Measurements from ENCODE around the gene SH3BP4. TPM values are rescaled to one million over a fixed set of nuclear protein-coding genes. Genes with fewer than 3 reads are reported as not detected.
A peak's percentile ranks its signal among the peaks of the same experiment; 100 is the strongest.

SH3BP4 gene
- total RNA-seq, 1 donor from 2014 or later = 0.66 TPM

DNA sequence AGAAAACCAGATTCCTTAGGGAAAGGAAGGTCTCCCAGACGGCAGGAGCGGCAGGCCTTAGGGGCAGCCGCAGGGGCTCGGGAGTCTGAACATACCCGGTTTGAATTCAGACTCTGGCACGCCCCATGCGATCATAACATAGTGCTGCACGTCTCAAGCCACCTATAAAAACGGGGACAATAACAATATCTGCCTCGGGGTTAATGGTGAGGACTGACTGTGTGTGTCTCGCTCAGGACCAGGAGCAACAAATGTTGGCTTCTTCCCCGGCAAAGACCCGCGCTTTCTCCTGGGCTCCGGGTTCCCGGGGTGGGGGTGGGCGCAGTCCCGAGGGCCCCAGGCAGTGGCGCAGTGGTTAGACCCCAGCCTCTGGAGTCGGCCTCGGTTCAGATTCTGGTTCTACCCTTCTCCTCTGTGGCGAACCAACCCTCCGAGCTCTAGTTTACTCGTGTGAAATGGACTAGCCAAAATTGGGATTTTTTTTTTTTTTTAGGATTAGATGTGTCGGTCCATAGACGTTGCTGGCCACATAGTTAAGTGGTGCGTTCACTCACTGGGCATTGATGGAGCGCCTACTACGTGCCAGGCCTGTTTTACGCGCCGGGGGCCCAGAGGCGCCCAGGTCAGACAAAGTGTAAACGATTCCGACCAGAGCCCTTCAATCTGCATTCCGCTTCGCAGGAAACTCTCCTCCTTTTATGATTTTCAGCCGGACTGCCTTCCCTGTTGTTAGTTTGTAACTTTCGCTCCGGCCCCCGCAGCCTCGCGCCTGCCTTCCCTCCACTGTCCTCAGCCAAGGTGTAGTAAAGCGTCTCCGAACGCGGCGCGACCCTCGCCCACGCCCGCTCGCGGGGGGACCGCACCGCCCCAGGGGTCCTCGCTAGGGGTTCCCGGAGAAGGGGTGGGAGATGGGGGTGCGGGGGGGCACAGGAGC, 820 bp upstream of the SH3BP4 start:
- peaks cover 4% of the 10 kb centered on the region for H3K4me1 Mint-ChIP-seq (ENCODE audit: low read depth)
- intact Hi-C loops (cut with micrococcal nuclease) = no loop called here
- peaks cover 74% of the 10 kb centered on the region for H3K27me3 Mint-ChIP-seq (ENCODE audit: low read depth)
- H3K36me3 Mint-ChIP-seq (ENCODE audit: low read depth) = no peaks in the 10 kb centered on the region
- no peak for DNase-seq (ENCODE audit: low spot score)
- H3K27ac Mint-ChIP-seq = no peak overlapping the region
- H3K4me3 Mint-ChIP-seq (ENCODE audit: low read depth) = peak overlapping the region; percentile 73
- no peaks in the 10 kb centered on the region for H3K9me3 Mint-ChIP-seq

DNA sequence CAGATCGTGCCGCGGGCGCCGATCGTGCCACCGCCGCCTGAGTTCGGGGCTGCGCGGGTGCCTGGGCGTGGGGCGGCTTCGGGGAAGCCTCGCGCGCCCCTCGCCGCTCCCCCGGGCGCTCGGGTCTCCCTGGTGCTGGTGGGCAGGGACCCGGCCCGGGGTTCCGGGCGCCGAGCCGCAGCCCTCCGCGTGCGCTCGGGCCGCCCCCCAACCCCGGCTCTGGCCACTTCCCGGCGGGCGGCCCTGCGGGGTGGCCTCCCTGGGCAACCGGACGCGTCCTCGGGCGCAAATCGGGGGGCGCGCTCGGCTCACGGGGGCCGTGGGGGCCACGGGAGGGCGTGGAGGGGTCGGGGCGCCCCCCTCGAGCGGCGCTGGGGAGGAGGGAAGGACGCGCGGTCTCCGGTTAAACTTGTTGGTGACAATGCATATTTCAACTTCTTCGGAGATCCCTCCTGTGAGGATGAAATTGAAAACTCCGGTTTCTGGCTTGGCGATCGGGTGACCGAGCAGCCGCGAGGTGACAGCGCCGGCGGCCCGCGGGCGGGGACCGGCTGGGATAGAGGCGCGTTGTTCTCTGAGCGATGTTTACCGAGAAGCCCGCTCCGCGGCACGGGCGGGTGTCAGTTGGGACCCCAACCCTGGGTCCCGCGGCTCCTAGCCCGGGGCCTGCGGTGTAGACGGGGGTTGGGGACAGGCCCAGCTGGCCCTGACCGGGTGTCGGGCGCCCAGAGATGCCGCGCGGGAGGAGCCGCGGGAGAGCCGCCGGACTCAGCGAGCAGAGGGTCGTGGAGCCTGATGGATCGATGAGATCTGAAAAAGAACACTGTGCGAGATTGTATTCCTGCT, 676 bp downstream of the SH3BP4 start:
- peak overlapping the region; percentile 49 for H3K4me3 Mint-ChIP-seq (ENCODE audit: low read depth)

DNA sequence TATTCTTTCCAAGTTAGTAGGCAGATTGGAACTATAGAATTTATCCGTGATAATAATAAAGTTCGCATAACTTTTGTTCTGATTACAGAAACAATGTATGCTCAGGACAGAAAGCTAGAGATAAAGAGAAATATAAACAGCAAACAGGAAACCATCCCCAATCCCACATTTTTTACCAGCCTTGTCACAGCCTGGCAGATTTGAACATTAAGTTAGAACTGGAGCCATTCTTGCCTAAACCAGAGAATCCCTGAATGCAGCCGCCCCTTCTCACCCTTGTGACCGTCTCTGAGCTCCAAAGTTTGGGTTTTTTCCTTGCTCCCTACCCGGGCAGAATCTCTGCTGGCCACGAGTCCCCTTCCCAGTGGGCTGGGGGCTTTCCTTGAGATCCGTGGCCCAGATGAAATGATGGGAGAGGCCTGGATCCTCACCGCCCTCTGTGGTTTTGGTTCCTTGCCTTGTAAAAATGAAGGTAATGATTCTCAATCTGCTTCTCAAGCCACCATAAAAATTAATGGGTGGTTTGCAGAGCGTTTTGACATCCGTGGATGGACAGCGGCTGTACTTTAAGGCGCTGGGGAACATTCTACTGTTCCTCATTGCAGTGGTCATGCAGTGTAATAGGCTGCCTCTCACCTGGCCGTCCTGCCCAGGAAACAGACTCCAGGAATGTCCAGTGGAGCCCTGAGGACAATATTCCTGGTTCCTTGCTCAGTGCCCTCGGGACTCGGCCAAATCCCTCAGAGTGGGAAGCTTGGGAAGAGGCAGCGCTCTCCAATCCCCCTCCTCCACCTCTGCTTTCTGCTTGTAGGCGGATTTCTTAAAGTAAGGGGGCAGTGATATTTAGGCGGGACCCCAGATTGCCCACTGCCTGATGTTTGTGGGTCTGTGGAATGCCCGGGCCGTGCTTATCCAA, 1.6 kb downstream of the SH3BP4 start:
- no peaks in the 10 kb centered on the region for H3K9me3 Mint-ChIP-seq
- H3K27me3 Mint-ChIP-seq (ENCODE audit: low read depth) = peaks cover 62% of the 10 kb centered on the region
- H3K4me1 Mint-ChIP-seq (ENCODE audit: low read depth) = peaks cover 4% of the 10 kb centered on the region
- no peak for DNase-seq (ENCODE audit: low spot score)
- no peak overlapping the region for H3K27ac Mint-ChIP-seq
- H3K36me3 Mint-ChIP-seq (ENCODE audit: low read depth) = no peaks in the 10 kb centered on the region
- peak overlapping the region; percentile 55 for H3K4me3 Mint-ChIP-seq (ENCODE audit: low read depth)
- intact Hi-C loops (cut with micrococcal nuclease) = no loop called here

More for the DNA sequence above, 676 bp downstream of the SH3BP4 start:
- no peaks in the 10 kb centered on the region for H3K36me3 Mint-ChIP-seq (ENCODE audit: low read depth)
- intact Hi-C loops (cut with micrococcal nuclease) = no loop called here
- H3K9me3 Mint-ChIP-seq = no peaks in the 10 kb centered on the region
- DNase-seq (ENCODE audit: low spot score) = no peak
- no peak overlapping the region for H3K27ac Mint-ChIP-seq
- peaks cover 4% of the 10 kb centered on the region for H3K4me1 Mint-ChIP-seq (ENCODE audit: low read depth)
- H3K27me3 Mint-ChIP-seq (ENCODE audit: low read depth) = peaks cover 70% of the 10 kb centered on the region

DNA sequence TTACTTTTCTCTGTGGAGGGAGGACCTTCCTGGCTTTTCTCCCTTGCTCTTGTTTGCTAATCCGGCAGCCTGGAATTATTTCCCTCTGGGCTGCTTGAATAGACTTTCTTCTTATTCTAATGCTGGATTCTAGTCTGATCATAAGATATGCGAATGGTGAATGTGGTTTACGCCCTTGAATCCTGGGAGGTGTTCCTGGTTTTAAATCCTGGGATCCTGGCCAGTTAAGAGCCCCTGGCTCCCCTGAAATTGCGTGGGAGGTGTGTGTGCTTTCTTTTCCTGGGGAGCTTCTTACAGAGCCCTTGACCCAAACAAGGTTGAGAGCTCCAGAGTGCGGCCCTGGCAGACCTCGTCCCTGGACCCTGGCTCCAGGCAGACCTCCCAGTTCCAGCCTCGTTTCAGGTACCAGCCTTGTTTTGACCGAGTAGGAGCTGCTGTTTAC, 2.8 kb downstream of the SH3BP4 start:
- no peaks in the 10 kb centered on the region for H3K36me3 Mint-ChIP-seq (ENCODE audit: low read depth)
- H3K4me3 Mint-ChIP-seq (ENCODE audit: low read depth) = no peak overlapping the region
- H3K4me1 Mint-ChIP-seq (ENCODE audit: low read depth) = peaks cover 4% of the 10 kb centered on the region
- no peak for DNase-seq (ENCODE audit: low spot score)
- peaks cover 51% of the 10 kb centered on the region for H3K27me3 Mint-ChIP-seq (ENCODE audit: low read depth)
- intact Hi-C loops (cut with micrococcal nuclease) = no loop called here
- no peaks in the 10 kb centered on the region for H3K9me3 Mint-ChIP-seq
- H3K27ac Mint-ChIP-seq = no peak overlapping the region

DNA sequence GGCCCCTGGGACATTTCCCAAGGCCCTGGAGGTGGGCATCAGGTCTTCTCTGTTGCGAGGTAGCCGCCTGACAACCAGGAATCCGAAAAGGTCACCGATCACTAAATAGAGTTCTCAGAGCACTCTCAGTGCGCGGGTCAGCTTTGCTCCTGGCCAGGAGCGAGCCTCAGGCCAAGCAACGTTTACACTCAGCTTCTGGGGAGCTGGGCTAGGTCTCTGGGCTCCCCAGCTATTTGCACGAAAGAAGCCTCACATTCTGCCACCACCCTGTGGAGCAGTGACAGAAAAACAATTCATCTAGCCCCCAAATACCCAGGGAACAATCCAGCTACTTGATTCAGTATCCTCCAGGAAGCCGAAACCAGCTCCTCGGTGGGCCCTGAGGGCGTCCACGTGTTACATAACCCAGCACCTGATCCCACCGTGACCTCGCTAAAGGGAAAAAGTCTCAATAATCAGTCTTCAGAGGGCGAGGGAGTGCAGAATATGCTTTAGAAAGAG, 3.3 kb downstream of the SH3BP4 start:
- H3K36me3 Mint-ChIP-seq (ENCODE audit: low read depth) = no peaks in the 10 kb centered on the region
- no peak overlapping the region for H3K27ac Mint-ChIP-seq
- H3K9me3 Mint-ChIP-seq = no peaks in the 10 kb centered on the region
- DNase-seq (ENCODE audit: low spot score) = no peak
- peaks cover 46% of the 10 kb centered on the region for H3K27me3 Mint-ChIP-seq (ENCODE audit: low read depth)
- peaks cover 4% of the 10 kb centered on the region for H3K4me1 Mint-ChIP-seq (ENCODE audit: low read depth)
- H3K4me3 Mint-ChIP-seq (ENCODE audit: low read depth) = no peak overlapping the region
- intact Hi-C loops (cut with micrococcal nuclease) = no loop called here

DNA sequence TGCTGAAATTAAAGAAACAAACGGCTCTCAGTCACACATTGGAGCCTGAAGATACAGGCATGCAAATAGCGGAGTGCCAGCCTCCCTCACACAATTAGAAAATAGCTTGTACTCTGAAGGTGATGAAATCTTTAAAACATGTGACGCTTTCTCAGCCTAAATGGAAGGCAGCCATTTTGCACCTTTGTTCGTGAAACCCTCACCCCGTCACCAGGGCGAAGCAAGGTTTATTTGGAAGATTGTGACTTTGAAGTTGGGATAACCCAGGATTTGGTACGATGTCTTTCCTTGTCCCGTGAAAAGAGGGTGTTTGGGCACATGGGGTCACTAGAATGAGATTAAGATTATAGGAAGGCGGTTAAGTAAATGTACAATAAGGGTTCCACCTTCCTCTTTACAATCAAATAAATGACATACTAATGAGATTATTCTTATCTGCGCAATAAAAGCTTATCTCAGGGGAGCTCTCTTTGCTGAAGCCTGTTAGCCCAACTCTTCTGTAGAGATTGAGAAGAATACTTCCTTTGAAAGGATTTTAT, 4.2 kb downstream of the SH3BP4 start:
- H3K27ac Mint-ChIP-seq = no peak overlapping the region
- intact Hi-C loops (cut with micrococcal nuclease) = no loop called here

DNA sequence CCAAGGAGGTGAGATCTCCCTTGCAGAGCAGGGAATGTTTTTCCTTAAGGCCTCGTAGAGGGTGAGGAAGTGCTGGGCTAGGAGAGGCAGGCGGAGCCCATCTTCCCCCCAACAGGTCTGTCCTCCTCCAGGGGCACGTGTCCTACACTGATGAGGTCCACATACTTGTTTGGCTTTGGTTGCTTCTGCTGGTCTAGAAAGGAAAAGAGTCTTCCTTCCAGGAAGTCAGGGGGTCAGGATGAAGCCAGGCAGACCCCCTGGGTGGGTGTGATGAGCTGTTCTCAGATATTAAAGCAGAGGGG, 6.0 kb downstream of the SH3BP4 start:
- no peak overlapping the region for H3K27ac Mint-ChIP-seq
- H3K9me3 Mint-ChIP-seq = no peaks in the 10 kb centered on the region
- no peaks in the 10 kb centered on the region for H3K36me3 Mint-ChIP-seq (ENCODE audit: low read depth)
- intact Hi-C loops (cut with micrococcal nuclease) = no loop called here
- peaks cover 31% of the 10 kb centered on the region for H3K27me3 Mint-ChIP-seq (ENCODE audit: low read depth)
- H3K4me1 Mint-ChIP-seq (ENCODE audit: low read depth) = no peaks in the 10 kb centered on the region
- no peak overlapping the region for H3K4me3 Mint-ChIP-seq (ENCODE audit: low read depth)
- DNase-seq (ENCODE audit: low spot score) = no peak

More for the DNA sequence above, 4.2 kb downstream of the SH3BP4 start:
- peaks cover 3% of the 10 kb centered on the region for H3K4me1 Mint-ChIP-seq (ENCODE audit: low read depth)
- no peaks in the 10 kb centered on the region for H3K36me3 Mint-ChIP-seq (ENCODE audit: low read depth)
- no peaks in the 10 kb centered on the region for H3K9me3 Mint-ChIP-seq
- no peak overlapping the region for H3K4me3 Mint-ChIP-seq (ENCODE audit: low read depth)
- H3K27me3 Mint-ChIP-seq (ENCODE audit: low read depth) = peaks cover 37% of the 10 kb centered on the region
- DNase-seq (ENCODE audit: low spot score) = no peak

DNA sequence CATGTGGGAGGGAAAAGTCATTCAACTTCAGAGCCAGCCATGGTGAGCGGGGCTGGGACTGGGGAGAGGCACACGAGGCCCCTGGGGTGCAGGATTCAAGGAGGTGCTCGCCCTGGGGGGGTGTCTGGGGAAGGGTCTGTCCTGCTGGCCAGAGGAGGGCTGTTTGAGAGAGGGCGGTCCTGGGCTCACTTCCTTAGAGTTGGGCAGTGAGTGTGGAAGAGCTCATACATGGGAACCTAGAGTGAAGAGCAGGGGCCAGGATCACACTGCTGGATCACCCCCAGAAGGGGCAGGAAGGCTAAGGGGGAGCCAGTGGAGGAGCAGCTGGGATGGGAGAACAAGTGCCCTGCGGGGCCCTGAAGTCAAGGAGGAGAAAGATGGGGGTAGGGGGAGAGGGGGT, 6.5 kb downstream of the SH3BP4 start:
- Mint-ChIP-seq H3K9me3 (no peaks in the 10 kb centered on the region), H3K36me3 (ENCODE audit: low read depth) (no peaks in the 10 kb centered on the region), H3K4me3 (ENCODE audit: low read depth) (no peak overlapping the region), H3K27me3 (ENCODE audit: low read depth) (peaks cover 25% of the 10 kb centered on the region), H3K27ac (no peak overlapping the region), H3K4me1 (ENCODE audit: low read depth) (no peaks in the 10 kb centered on the region)
- intact Hi-C loops (cut with micrococcal nuclease) = no loop called here
- no peak for DNase-seq (ENCODE audit: low spot score)

DNA sequence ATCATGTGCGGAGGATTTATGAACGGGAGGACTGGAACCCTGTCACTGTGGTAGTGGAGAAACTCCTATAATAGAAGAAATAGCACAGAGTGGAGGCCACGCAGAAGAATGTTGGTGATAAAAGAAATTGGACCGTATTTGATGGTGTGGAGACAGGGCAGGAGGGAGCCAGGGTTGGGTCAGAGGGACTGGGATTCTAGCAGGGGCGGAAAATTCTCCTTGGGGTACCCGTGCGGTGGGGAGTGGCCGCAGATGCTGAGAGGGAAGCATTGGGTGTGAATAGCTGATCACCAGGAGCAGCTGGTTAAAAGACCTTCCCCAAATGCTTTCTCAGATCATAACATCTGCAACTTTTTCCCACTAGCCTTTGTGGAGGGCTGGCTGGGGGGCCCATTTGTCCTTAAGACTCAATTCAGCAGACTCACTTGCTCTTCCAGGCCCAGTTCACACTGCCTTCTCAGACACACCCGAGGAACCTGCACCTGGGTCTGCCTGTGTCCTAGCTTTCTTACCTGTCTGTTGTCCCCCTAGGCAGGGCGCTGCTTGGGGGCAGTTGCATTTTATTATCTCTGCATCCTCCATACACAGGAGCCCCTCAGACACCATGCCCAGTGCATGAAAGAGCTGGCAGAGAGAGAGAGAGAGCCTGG, 7.1 kb downstream of the SH3BP4 start:
- no peak overlapping the region for H3K27ac Mint-ChIP-seq
- no peak overlapping the region for H3K4me3 Mint-ChIP-seq (ENCODE audit: low read depth)
- H3K27me3 Mint-ChIP-seq (ENCODE audit: low read depth) = peaks cover 20% of the 10 kb centered on the region
- no peaks in the 10 kb centered on the region for H3K9me3 Mint-ChIP-seq
- intact Hi-C loops (cut with micrococcal nuclease) = no loop called here
- no peaks in the 10 kb centered on the region for H3K36me3 Mint-ChIP-seq (ENCODE audit: low read depth)
- no peak for DNase-seq (ENCODE audit: low spot score)
- H3K4me1 Mint-ChIP-seq (ENCODE audit: low read depth) = no peaks in the 10 kb centered on the region

DNA sequence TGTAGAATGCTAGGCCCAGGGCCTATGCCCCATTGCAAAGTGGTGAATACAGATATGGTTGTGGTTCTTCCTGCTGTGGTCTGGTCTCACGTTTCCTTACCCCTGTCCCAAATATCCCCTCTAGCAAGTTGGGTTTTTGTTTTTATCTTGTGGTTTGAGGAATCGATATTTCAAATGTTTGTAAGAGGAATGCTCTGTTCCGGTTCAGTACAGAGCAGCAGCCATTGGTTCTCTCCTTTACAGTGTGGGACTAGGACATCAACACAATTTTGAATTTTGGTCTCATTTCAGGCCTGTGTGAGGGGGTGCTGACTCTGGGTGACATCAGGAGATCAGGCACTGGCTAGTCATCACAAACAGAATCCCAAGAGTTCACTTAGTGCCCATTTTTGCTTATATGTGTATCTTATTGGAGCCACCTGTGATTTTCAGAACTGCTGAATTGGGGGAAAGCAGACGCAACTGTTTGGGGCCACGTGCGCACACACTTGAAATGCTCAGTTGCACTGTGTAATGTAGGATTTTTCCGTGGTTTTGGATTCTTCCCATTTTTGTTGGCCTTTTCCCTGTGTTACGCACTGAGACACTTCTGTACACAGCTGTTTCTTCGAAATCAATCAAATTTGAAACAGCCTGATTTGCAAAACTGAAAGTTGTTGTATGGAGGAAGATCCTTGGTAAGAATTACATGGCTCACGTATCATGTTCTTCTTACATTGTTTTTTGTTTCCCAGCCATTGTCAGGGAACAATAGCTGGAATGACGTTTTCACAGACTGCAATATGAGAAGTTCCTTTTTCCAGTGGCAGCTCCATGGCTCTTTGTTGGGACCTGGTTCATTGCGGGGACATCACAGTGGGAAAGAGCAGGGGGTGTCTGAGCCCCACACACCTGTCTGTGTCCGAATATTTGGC, 8.6 kb downstream of the SH3BP4 start:
- Mint-ChIP-seq H3K36me3 (ENCODE audit: low read depth) (no peaks in the 10 kb centered on the region), H3K4me3 (ENCODE audit: low read depth) (no peak overlapping the region), H3K27ac (no peak overlapping the region), H3K4me1 (ENCODE audit: low read depth) (no peaks in the 10 kb centered on the region), H3K27me3 (ENCODE audit: low read depth) (peaks cover 7% of the 10 kb centered on the region), H3K9me3 (no peaks in the 10 kb centered on the region)
- intact Hi-C loops (cut with micrococcal nuclease) = no loop called here
- DNase-seq (ENCODE audit: low spot score) = no peak

DNA sequence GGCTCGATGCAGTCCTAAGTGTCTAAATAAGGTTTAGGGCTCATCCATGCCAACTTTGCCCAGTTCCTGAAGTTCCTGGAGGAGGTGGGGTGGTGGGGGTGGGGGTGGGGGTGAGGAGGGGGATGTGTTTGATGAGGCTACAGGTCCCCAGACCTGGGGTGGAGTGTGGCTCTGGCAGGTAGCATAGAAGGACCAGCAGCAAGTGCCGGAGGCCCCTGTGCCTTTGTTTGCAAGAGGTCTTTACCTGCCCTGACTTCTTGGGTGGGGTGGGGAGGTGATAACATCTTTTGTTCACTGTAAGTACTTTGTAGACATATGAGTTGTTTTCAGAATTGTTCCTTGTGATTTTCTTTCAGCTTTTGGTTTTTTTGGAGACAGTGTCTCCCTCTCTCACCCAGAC, 10.0 kb downstream of the SH3BP4 start:
- intact Hi-C loops (cut with micrococcal nuclease) = no loop called here
- H3K27me3 Mint-ChIP-seq (ENCODE audit: low read depth) = no peaks in the 10 kb centered on the region
- no peaks in the 10 kb centered on the region for H3K9me3 Mint-ChIP-seq
- H3K4me1 Mint-ChIP-seq (ENCODE audit: low read depth) = no peaks in the 10 kb centered on the region
- no peak for DNase-seq (ENCODE audit: low spot score)
- no peak overlapping the region for H3K27ac Mint-ChIP-seq
- H3K36me3 Mint-ChIP-seq (ENCODE audit: low read depth) = no peaks in the 10 kb centered on the region
- H3K4me3 Mint-ChIP-seq (ENCODE audit: low read depth) = no peak overlapping the region

All from activated T-helper 2 cell treated with anti-CD3 and anti-CD28 coated beads, Interferon-gamma antibody, Interleukin-2, Interleukin-4, amounts not matched to agents 10 μg/mL and 5 μg/mL and 100 μg/mL, durations not matched to agents 14 hours and 24 hours and 36 hours (primary cell).